ENCODE measurements around the gene SDR39U1.

SDR39U1 gene

GRCh38 chr14:24425704-24426103 lies 16.9 kb downstream of the SDR39U1 start (continued):
- TF ChIP-seq HOXA7 (CRISPR knock-in tag; IDR thresholded peaks at IDR 0.05; ENCODE audit: borderline replicate concordance), result no peak
- no peak for TF ChIP-seq ZNF157 (tag by site-specific recombination; IDR thresholded peaks at IDR 0.05)
- no peak for TF ChIP-seq ZNF2 (tag by site-specific recombination; IDR thresholded peaks at IDR 0.05)
- TF ChIP-seq ZFP37 (tag by site-specific recombination; IDR thresholded peaks at IDR 0.05), result no peak
- no peak for TF ChIP-seq ZNF280D (tag by site-specific recombination; IDR thresholded peaks at IDR 0.05)
- peak; percentile 88; the same call in 1 of the 2 replicates for TF ChIP-seq ZNF624 (tag by site-specific recombination; IDR thresholded peaks at IDR 0.05)
- no peak for TF ChIP-seq MYNN (tag by site-specific recombination; IDR thresholded peaks at IDR 0.05; ENCODE audit: borderline replicate concordance)
- TF ChIP-seq ZNF558 (tag by site-specific recombination; IDR thresholded peaks at IDR 0.05), result peak; percentile 83
- no peak for TF ChIP-seq ZNF394 (tag by site-specific recombination; IDR thresholded peaks at IDR 0.05; ENCODE audit: borderline replicate concordance)
- no peak for TF ChIP-seq ZNF423 (tag by site-specific recombination; IDR thresholded peaks at IDR 0.05)
- TF ChIP-seq, protein P1, sequence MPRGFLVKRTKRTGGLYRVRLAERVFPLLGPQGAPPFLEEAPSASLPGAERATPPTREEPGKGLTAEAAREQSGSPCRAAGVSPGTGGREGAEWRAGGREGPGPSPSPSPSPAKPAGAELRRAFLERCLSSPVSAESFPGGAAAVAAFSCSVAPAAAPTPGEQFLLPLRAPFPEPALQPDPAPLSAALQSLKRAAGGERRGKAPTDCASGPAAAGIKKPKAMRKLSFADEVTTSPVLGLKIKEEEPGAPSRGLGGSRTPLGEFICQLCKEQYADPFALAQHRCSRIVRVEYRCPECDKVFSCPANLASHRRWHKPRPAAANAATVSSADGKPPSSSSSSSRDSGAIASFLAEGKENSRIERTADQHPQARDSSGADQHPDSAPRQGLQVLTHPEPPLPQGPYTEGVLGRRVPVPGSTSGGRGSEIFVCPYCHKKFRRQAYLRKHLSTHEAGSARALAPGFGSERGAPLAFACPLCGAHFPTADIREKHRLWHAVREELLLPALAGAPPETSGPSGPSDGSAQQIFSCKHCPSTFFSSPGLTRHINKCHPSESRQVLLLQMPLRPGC (tag by site-specific recombination; IDR thresholded peaks at IDR 0.05), result no peak
- TF ChIP-seq ZNF660 (tag by site-specific recombination; IDR thresholded peaks at IDR 0.05), result no peak; the same call in 1 of the 2 replicates
- peak; percentile 28; the same call in 1 of the 2 replicates for TF ChIP-seq ZBTB6 (tag by site-specific recombination; IDR thresholded peaks at IDR 0.05)
- TF ChIP-seq, protein P2, sequence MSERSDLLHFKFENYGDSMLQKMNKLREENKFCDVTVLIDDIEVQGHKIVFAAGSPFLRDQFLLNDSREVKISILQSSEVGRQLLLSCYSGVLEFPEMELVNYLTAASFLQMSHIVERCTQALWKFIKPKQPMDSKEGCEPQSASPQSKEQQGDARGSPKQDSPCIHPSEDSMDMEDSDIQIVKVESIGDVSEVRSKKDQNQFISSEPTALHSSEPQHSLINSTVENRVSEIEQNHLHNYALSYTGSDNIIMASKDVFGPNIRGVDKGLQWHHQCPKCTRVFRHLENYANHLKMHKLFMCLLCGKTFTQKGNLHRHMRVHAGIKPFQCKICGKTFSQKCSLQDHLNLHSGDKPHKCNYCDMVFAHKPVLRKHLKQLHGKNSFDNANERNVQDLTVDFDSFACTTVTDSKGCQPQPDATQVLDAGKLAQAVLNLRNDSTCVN (tag by site-specific recombination; optimal IDR thresholded peaks at IDR 0.05), result no peak
- TF ChIP-seq, protein P3, sequence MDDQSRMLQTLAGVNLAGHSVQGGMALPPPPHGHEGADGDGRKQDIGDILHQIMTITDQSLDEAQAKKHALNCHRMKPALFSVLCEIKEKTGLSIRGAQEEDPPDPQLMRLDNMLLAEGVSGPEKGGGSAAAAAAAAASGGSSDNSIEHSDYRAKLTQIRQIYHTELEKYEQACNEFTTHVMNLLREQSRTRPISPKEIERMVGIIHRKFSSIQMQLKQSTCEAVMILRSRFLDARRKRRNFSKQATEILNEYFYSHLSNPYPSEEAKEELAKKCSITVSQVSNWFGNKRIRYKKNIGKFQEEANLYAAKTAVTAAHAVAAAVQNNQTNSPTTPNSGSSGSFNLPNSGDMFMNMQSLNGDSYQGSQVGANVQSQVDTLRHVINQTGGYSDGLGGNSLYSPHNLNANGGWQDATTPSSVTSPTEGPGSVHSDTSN (CRISPR knock-in tag; IDR thresholded peaks at IDR 0.05), result no peak
- no peak for TF ChIP-seq KLF8 (tag by site-specific recombination; IDR thresholded peaks at IDR 0.05)
- TF ChIP-seq, protein P4, sequence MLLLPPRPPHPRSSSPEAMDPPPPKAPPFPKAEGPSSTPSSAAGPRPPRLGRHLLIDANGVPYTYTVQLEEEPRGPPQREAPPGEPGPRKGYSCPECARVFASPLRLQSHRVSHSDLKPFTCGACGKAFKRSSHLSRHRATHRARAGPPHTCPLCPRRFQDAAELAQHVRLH (tag by site-specific recombination; IDR thresholded peaks at IDR 0.05), result no peak
- TF ChIP-seq ZNF701 (tag by site-specific recombination; IDR thresholded peaks at IDR 0.05), result no peak
- no peak for TF ChIP-seq ZSCAN4 (tag by site-specific recombination; IDR thresholded peaks at IDR 0.05)
- peak; percentile 92 for TF ChIP-seq ZNF112 (tag by site-specific recombination; IDR thresholded peaks at IDR 0.05)
- TF ChIP-seq ZNF184 (tag by site-specific recombination; IDR thresholded peaks at IDR 0.05), result peak; percentile 95
- TF ChIP-seq KLF10 (tag by site-specific recombination; IDR thresholded peaks at IDR 0.05), result peak; percentile 83
- TF ChIP-seq ZNF544 (tag by site-specific recombination; IDR thresholded peaks at IDR 0.05), result peak; percentile 97
- no peak for TF ChIP-seq ZNF18 (tag by site-specific recombination; IDR thresholded peaks at IDR 0.05)
- TF ChIP-seq ZNF621 (tag by site-specific recombination; IDR thresholded peaks at IDR 0.05), result no peak
- TF ChIP-seq SCRT2 (tag by site-specific recombination; IDR thresholded peaks at IDR 0.05), result no peak
- TF ChIP-seq ZNF248 (tag by site-specific recombination; IDR thresholded peaks at IDR 0.05), result peak; percentile 86
- TF ChIP-seq ZIC2 (tag by site-specific recombination; IDR thresholded peaks at IDR 0.05), result no peak
- no peak for TF ChIP-seq ZBTB8A (tag by site-specific recombination; IDR thresholded peaks at IDR 0.05)
- TF ChIP-seq ZNF791 (tag by site-specific recombination; IDR thresholded peaks at IDR 0.05), result no peak
- TF ChIP-seq YY2 (tag by site-specific recombination; IDR thresholded peaks at IDR 0.05), result no peak
